K562 (cell line): Measurements from ENCODE around the gene ABCA7. TPM values are rescaled to one million over a fixed set of nuclear protein-coding genes. Genes with fewer than 3 reads are reported as not detected.

ENCODE experiments used
- CAMTA2 ChIP-seq: fragments of 250-450 bp; sonication (Bioruptor Pico); conservative IDR thresholded peaks from 2 replicates; pipeline ENCODE4 v1.5.1; 2022
- CXXC5 ChIP-seq: fragments of 250-450 bp; sonication (Bioruptor Pico); IDR thresholded peaks from 2 replicates; pipeline ENCODE4 v1.8.0; 2022; ENCODE audit warnings: inconsistent platforms, mild to moderate bottlenecking, moderate library complexity
- EP300 ChIP-seq: IDR thresholded peaks from 2 replicates; pipeline ENCODE4 v1.6.1; 2012; ENCODE audit warnings: low read length, improper control_type of control experiment
- FIP1L1 ChIP-seq: fragments of 200-400 bp; formaldehyde crosslinking; IDR thresholded peaks from 2 replicates; pipeline ENCODE4 v1.6.1; 2018; ENCODE audit warnings: mild to moderate bottlenecking, low read depth, low read length; ENCODE audit not compliant: poor library complexity, severe bottlenecking
- HOXB6 ChIP-seq: fragments of 250-450 bp; sonication (Bioruptor Pico); IDR thresholded peaks from 2 replicates; pipeline ENCODE4 v1.5.1; 2022; ENCODE audit warnings: mild to moderate bottlenecking, borderline replicate concordance
- MTF1 ChIP-seq: fragments of 250-450 bp; sonication (Bioruptor Pico); IDR thresholded peaks from 2 replicates; pipeline ENCODE4 v1.9.0; 2021; ENCODE audit warnings: moderate library complexity, mild to moderate bottlenecking, inconsistent platforms, borderline replicate concordance
- MXI1 ChIP-seq: IDR thresholded peaks from 2 replicates; pipeline ENCODE4 v1.6.1; 2011; ENCODE audit warnings: low read depth, mild to moderate bottlenecking, improper control_type of control experiment, low read length
- NFRKB ChIP-seq: fragments of 450-650 bp; IDR thresholded peaks from 2 replicates; pipeline ENCODE4 v1.6.1; 2016; ENCODE audit warnings: low read depth
- NR2C2 ChIP-seq, 2 experiments: fragments of 200-800 bp in 1 of 2; sonication (Bioruptor generic) in 1 of 2; sonication (generic) in 1 of 2; formaldehyde crosslinking in 1 of 2; IDR thresholded peaks; 2 replicates each; pipeline versions ENCODE4 v1.6.1 to v1.8.0; 2016 to 2022; ENCODE audit warnings: mild to moderate bottlenecking in 1 of 2, missing compliant biosample characterization in 1 of 2, missing genetic modification characterization in 1 of 2, missing genetic modification reagents in 1 of 2
- POU5F1 ChIP-seq: fragments of 150-350 bp; IDR thresholded peaks from 2 replicates; pipeline ENCODE4 v1.6.1; 2014; ENCODE audit warnings: borderline replicate concordance, low read length, low read depth, mild to moderate bottlenecking; ENCODE audit not compliant: partially characterized antibody
- SLC30A9 ChIP-seq: fragments of 250-450 bp; sonication (Bioruptor Pico); IDR thresholded peaks from 2 replicates; pipeline ENCODE4 v1.8.0; 2022; ENCODE audit warnings: mild to moderate bottlenecking, moderate library complexity
- SMAD1 ChIP-seq: fragments of 150-350 bp; IDR thresholded peaks from 2 replicates; pipeline ENCODE4 v1.6.1; 2014; ENCODE audit warnings: low read length, low read depth; ENCODE audit not compliant: partially characterized antibody
- TAF15 ChIP-seq: fragments of 200-400 bp; formaldehyde crosslinking; IDR thresholded peaks from 2 replicates; pipeline ENCODE4 v1.6.1; 2017; ENCODE audit warnings: mild to moderate bottlenecking, low read depth, low read length, moderate library complexity
- YY1 ChIP-seq, 3 experiments: IDR thresholded peaks; 2 replicates each; pipeline ENCODE4 v1.6.1; 2011; ENCODE audit warnings: low read length in 2 of 3, mild to moderate bottlenecking in 2 of 3, moderate library complexity in 2 of 3, borderline replicate concordance in 1 of 3, control low read depth in 1 of 3, low read depth in 1 of 3; ENCODE audit not compliant: insufficient read depth in 3 of 3, insufficient replicate concordance in 2 of 3, control insufficient read depth in 1 of 3, insufficient read length in 1 of 3; ENCODE audit errors: extremely low read depth in 1 of 3
- ZKSCAN8 ChIP-seq: fragments of 200-800 bp; sonication (Bioruptor generic); IDR thresholded peaks from 2 replicates; pipeline ENCODE4 v1.6.1; 2016; ENCODE audit warnings: missing genetic modification characterization, missing compliant biosample characterization
- ZNF212 ChIP-seq: fragments of 450-650 bp; formaldehyde crosslinking; IDR thresholded peaks from 2 replicates; pipeline ENCODE4 v1.4.0; 2020; ENCODE audit warnings: mild to moderate bottlenecking
- ZNF24 ChIP-seq: fragments of 450-650 bp; IDR thresholded peaks from 2 replicates; pipeline ENCODE4 v1.6.1; 2016
- ZNF431 ChIP-seq: sonication (generic); formaldehyde crosslinking; IDR thresholded peaks from 2 replicates; pipeline ENCODE4 v1.8.0; 2022; ENCODE audit warnings: mild to moderate bottlenecking, missing genetic modification reagents
- ZNF444 ChIP-seq: fragments of 250-450 bp; sonication (Bioruptor Pico); IDR thresholded peaks from 2 replicates; pipeline ENCODE4 v1.4.0; 2020; ENCODE audit warnings: mild to moderate bottlenecking, moderate library complexity
- ZNF445 ChIP-seq: fragments of 250-450 bp; sonication (Bioruptor Pico); IDR thresholded peaks from 2 replicates; pipeline ENCODE4 v1.4.0; 2020; ENCODE audit warnings: low read depth, mild to moderate bottlenecking, moderate library complexity
- ZNF699 ChIP-seq: fragments of 250-450 bp; sonication (Bioruptor Pico); IDR thresholded peaks from 2 replicates; pipeline ENCODE4 v1.8.0; 2021; ENCODE audit warnings: mild to moderate bottlenecking, moderate library complexity; ENCODE audit not compliant: insufficient replicate concordance
- ZNF764 ChIP-seq: fragments of 250-450 bp; sonication (Bioruptor Pico); IDR thresholded peaks from 2 replicates; pipeline ENCODE4 v1.4.0; 2020; ENCODE audit warnings: low read depth, mild to moderate bottlenecking, moderate library complexity
- polyA plus RNA-seq, 8 experiments: library from polyadenylated mRNA; depleted of rRNA in 4 of 8; stranded (reverse) in 5 of 8; unstranded in 3 of 8; fragments of >200 nt; fragmentation: Nextera tagmentation in 2 of 8; fragmentation: Illumina TruSeq in 1 of 8; extraction: Ambion mirVana in 2 of 8; extraction: Trizol in 1 of 8; gene quantifications; 2 replicates each; pipeline versions ENCODE4 v1.2.1 to v1.2.3, GENCODE V29; 2011 to 2014; ENCODE audit warnings: inconsistent platforms in 1 of 8, missing spikeins in 1 of 8
- total RNA-seq, 7 experiments: library from RNA; depleted of rRNA in 6 of 7; stranded (reverse); fragments of >200 nt in 6 of 7; fragmentation: Illumina TruSeq in 2 of 7; extraction: Trizol in 2 of 7; gene quantifications; 2 replicates each; pipeline versions ENCODE4 v1.2.1 to v1.2.3, GENCODE V29; 2011 to 2021; ENCODE audit warnings: low replicate concordance in 1 of 7
- TF ChIP-seq, protein P1 (sequence below): fragments of 250-450 bp; sonication (Bioruptor Pico); IDR thresholded peaks from 2 replicates; pipeline ENCODE4 v1.4.0; 2020
- TF ChIP-seq, protein P2 (sequence below), 3 experiments: fragments of 200-800 bp in 1 of 3; sonication (Bioruptor generic) in 1 of 3; sonication (generic) in 1 of 3; formaldehyde crosslinking in 1 of 3; IDR thresholded peaks; 2 replicates each; pipeline versions ENCODE4 v1.6.1 to v1.8.0; 2016 to 2022; ENCODE audit warnings: mild to moderate bottlenecking in 2 of 3, missing compliant biosample characterization in 2 of 3, missing genetic modification characterization in 2 of 3, missing genetic modification reagents in 1 of 3
- TF ChIP-seq, protein P3 (sequence below), 2 experiments: fragments of 450-650 bp in 1 of 2; sonication (generic) in 1 of 2; formaldehyde crosslinking; conservative IDR thresholded peaks; 2 replicates each; pipeline versions ENCODE4 v1.4.0 to v1.8.1; 2020 to 2022; ENCODE audit warnings: mild to moderate bottlenecking in 1 of 2, missing genetic modification reagents in 1 of 2

The ABCA7 gene
- total and polyA plus RNA-seq, 9 of the 15 experiments (the other 6 are each of a cell fraction or from before 2014, with no cell fraction given): 2.3 to 96.1 (median 31.2) TPM

DNA sequence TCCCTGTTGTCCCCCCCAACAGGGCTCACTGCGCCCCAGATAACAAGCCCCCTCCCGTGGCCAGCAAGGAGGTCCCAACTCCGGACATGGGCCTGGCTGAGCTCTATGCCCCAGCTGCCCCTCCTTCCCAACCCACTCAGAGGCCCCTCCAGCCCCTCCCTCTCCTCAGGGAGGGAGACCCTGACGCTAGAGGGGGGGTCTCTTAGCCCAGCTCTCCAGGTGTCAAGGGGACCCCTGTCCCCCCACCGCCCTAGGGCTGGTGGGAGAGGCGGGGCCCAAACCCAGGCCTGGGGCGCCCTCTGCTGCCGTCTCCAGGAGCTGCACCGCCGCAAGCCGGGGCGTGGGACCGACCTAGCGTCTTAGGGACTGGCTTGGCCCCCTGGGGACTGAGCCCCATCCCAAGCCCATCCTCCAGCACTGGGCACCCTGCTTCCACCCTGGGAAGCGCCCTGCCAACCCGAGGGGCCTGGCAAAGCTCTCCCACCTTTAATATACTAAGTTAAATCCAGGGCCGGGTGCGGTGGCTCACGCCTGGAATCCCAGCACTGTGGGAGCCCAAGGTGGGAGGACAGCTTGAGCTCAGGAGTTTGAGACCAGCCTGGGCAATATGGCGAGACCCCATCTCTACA is 38.3 kb upstream of the ABCA7 start (continued):
- no peak for TF ChIP-seq YY1 (IDR thresholded peaks at IDR 0.05; ENCODE audit: borderline replicate concordance in 1 of 3, control insufficient read depth in 1 of 3, extremely low read depth in 1 of 3, insufficient read depth in 3 of 3, insufficient read length in 1 of 3, insufficient replicate concordance in 2 of 3, low read depth in 1 of 3, low read length in 2 of 3)
- TF ChIP-seq TAF15: no peak
- TF ChIP-seq ZKSCAN8: no peak
- no peak for TF ChIP-seq CAMTA2 (CRISPR knock-in tag)
- TF ChIP-seq ZNF431 (CRISPR knock-in tag): no peak
- no peak for TF ChIP-seq SLC30A9
- TF ChIP-seq POU5F1: no peak
- TF ChIP-seq ZNF445: no peak
- TF ChIP-seq MXI1: no peak
- TF ChIP-seq, protein P1, sequence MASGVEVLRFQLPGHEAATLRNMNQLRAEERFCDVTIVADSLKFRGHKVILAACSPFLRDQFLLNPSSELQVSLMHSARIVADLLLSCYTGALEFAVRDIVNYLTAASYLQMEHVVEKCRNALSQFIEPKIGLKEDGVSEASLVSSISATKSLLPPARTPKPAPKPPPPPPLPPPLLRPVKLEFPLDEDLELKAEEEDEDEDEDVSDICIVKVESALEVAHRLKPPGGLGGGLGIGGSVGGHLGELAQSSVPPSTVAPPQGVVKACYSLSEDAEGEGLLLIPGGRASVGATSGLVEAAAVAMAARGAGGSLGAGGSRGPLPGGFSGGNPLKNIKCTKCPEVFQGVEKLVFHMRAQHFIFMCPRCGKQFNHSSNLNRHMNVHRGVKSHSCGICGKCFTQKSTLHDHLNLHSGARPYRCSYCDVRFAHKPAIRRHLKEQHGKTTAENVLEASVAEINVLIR (CRISPR knock-in tag): 0 out of 2 replicates have a peak, but pooled peaks have one; percentile 14
- no peak for TF ChIP-seq ZNF212
- TF ChIP-seq, protein P2, sequence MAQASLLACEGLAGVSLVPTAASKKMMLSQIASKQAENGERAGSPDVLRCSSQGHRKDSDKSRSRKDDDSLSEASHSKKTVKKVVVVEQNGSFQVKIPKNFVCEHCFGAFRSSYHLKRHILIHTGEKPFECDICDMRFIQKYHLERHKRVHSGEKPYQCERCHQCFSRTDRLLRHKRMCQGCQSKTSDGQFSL (CRISPR knock-in tag; IDR thresholded peaks at IDR 0.05): peak; percentile 83
- TF ChIP-seq, protein P2 (tag; IDR thresholded peaks at IDR 0.05): no peak
- peak; percentile 32 for TF ChIP-seq CXXC5 (CRISPR knock-in tag)
- TF ChIP-seq SMAD1: no peak
- TF ChIP-seq NFRKB: no peak
- no peak for TF ChIP-seq HOXB6 (CRISPR knock-in tag)
- no peak for TF ChIP-seq NR2C2 (CRISPR knock-in tag; IDR thresholded peaks at IDR 0.05)
- TF ChIP-seq NR2C2 (tag; IDR thresholded peaks at IDR 0.05): no peak
- no peak for TF ChIP-seq ZNF699 (CRISPR knock-in tag)
- TF ChIP-seq FIP1L1: peak; percentile 37
- no peak for TF ChIP-seq ZNF764 (CRISPR knock-in tag)
- TF ChIP-seq ZNF444 (CRISPR knock-in tag): no peak
- no peak for TF ChIP-seq EP300
- TF ChIP-seq, protein P3, sequence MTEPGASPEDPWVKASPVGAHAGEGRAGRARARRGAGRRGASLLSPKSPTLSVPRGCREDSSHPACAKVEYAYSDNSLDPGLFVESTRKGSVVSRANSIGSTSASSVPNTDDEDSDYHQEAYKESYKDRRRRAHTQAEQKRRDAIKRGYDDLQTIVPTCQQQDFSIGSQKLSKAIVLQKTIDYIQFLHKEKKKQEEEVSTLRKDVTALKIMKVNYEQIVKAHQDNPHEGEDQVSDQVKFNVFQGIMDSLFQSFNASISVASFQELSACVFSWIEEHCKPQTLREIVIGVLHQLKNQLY (CRISPR knock-in tag; conservative IDR thresholded peaks at IDR 0.05): no peak
- 0 out of 2 replicates have a peak, but pooled peaks have one; percentile 35 for TF ChIP-seq MTF1 (CRISPR knock-in tag)
- no peak for TF ChIP-seq ZNF24
